AG20443 (cell line): ENCODE results near the gene ITIH2.
"Not testable (repeated sequence)": the region's sequence is repeated elsewhere in the genome, so short reads cannot be mapped to it uniquely, and the experiment has no call there.

Experiments used
- DNase-seq: peaks from one replicate; pipeline ENCODE4 v3.0.0; 2012; ENCODE audit warnings: low spot score, mixed read lengths

Gene ITIH2, protein sequence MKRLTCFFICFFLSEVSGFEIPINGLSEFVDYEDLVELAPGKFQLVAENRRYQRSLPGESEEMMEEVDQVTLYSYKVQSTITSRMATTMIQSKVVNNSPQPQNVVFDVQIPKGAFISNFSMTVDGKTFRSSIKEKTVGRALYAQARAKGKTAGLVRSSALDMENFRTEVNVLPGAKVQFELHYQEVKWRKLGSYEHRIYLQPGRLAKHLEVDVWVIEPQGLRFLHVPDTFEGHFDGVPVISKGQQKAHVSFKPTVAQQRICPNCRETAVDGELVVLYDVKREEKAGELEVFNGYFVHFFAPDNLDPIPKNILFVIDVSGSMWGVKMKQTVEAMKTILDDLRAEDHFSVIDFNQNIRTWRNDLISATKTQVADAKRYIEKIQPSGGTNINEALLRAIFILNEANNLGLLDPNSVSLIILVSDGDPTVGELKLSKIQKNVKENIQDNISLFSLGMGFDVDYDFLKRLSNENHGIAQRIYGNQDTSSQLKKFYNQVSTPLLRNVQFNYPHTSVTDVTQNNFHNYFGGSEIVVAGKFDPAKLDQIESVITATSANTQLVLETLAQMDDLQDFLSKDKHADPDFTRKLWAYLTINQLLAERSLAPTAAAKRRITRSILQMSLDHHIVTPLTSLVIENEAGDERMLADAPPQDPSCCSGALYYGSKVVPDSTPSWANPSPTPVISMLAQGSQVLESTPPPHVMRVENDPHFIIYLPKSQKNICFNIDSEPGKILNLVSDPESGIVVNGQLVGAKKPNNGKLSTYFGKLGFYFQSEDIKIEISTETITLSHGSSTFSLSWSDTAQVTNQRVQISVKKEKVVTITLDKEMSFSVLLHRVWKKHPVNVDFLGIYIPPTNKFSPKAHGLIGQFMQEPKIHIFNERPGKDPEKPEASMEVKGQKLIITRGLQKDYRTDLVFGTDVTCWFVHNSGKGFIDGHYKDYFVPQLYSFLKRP

DNA sequence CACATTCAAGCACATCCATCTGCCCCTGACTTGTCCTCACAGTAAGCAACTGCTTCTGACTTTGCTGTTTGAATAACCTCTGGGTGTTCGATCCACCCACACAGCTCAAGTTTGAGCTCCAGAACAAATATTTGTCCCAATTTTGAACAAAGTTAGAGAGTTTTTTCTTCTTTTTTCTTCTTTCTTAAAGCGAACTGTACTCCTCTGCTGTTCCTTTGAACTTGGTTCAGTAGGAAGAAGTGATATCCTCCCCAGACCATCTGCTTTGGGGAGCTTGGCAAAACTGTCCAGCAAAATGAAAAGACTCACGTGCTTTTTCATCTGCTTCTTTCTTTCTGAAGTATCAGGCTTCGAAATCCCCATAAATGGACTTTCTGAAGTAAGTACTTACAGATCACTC lies at the start of gene ITIH2:
TSS of gene ITIH2 (plus strand) at position 177 of the 400 bp plus-strand sequence. CDS start at position 296, 119 bp downstream.
- no peak for DNase-seq

DNA sequence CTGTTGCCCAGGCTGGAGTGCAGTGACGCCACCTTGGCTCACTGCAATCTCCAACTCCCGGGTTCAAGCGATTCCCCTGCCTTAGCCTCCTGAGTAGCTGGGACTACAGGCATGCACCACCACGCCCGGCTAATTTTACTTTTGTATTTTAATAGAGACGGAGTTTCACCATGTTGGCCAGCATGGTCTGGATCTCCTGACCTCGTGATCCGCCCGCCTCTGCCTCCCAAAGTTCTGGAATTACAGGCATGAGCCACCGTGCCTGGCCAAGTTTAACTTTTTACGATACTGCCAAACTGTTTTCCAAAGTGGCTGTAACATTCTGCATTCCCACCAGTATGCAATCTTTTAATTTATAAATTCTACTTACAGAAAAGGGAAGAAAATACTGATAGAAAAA lies 46.0 kb upstream of the ITIH2 start:
- not testable (repeated sequence) for DNase-seq

DNA sequence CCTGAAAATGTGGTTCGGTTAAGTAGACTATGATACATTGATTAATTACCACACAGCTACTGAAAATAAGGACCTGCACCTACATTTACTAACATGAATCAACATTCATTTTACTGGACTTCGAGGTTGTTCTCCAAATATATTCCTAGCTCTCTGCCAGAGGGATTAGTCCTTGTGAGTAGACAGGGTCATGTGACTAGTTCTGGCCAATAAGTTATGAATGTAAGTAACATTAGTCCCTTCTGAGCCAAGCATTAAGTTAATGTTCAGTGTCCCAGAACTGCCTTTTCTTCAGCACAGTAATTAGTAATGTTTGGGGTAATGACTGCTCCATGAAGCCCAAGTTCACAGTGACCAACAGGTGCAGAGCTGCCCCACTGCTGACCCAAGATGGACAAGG lies 45.6 kb upstream of the ITIH2 start:
- DNase-seq: no peak

DNA sequence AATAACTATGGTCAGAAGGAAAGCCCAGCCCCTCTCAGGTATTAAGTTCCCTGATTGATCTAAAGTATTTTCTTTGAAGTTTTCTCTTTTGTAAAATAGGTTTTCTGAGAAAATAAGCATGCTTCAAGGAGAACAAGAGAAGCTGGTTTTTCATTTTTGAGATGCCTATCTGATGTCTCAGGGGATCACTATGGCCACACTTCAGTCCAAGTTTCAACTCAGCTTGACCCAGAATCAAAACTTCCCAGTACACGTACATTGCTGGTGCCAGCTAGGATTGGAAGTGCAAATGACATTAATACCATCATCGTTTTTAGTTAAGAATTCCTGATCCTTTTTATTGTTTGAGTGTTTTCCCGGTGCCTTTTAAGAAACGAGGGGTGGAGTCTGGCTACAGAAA lies 43.6 kb upstream of the ITIH2 start:
- peak; percentile 35 for DNase-seq

DNA sequence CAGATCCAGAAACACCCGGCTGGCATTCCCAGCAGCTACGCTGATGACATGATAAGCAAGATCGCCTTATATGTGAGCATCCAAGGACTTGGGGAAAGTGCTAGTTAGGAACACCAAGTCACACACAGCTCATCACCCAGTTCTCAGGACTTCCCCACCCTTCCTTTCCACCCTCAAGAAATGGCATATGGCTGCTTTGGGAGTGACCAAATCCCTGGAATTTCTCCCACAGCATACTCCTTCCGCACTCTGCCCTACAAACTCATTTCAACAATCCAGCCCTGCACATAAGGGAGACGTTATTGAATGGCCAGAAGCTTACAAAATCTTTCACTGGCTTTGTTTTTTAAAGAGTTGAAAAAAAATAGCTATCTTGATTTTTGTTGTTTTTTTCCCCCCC lies 40.6 kb upstream of the ITIH2 start:
- DNase-seq: peak; percentile 31

DNA sequence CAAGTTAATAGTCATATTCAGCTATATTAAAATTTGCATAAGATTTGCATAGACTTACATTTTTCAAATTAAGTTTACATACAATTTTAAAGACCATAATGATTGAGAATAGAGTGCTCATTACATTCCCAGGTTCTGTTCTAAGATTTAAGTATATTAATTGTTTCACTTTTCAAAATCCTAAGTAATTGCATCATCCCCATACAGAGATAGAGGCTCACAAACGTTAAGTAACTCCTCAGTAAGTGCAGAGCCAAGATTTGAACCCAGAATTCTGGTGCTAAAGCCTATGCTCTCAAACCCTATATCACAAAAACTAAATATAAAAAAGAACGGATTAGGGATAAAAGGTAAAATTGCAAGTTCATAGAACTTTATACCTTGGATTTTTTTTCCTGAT lies 38.4 kb upstream of the ITIH2 start:
- DNase-seq: no peak

DNA sequence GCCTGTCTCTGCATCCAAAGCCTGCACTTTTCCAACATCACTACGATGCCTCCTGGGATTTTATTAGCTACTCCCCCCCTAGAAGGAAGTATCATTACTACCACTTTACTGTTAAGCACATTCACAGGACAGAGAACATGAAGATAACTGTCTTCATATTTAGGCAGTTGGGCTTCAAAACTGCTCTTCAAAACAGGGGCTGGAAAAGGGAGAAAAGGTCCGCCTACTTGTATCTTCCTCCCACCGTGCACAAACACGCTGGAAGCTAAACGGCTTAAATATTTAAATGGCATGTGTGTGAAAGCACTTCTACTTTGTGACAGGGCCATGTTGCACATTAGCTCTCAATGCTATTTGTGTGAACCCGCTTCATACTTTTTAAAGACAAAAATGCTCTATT lies 37.3 kb upstream of the ITIH2 start:
- DNase-seq: peak; percentile 17

DNA sequence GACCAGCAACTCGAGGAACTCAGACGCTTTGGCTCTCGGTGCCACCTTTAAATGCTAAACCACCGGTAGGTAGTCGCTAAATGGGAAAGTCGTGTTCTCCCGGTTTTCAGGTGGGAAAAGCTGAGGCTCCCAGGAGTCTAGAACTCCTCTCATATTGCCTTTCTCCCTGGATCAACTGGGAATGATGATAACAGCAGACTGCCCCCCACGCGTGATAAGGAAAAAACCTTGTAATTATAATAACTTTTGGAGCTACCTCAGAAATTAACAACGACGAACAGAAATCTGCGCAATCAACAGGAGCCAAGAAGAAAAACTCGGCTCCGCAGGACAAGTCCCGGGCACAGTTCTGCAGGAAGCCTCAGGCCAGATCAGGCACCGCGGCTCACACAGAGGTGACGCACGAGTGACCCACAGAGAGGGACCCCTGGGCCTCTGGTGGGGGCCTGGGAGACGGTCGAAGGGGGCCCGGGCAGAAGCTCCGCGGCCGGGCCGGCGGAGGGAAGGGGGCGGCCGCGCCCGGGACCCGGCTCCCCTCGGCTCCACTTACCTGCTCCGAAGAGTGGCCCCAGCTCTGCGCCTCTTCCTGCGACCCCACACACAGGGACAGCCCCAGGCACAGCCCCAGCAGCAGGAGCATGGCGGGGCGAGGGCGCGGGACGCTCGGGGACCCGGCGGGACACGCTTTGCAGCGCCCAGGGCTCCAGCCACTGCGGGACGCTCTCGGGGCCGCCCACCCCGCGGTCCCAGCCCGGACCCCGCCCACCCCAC lies 36.7 kb upstream of the ITIH2 start, which contains the start of gene ITIH5:
TSS of gene ITIH5 (minus strand) at position 714 of the 771 bp plus-strand sequence. CDS start at position 640, 74 bp downstream.
- DNase-seq: peak; percentile 46

DNA sequence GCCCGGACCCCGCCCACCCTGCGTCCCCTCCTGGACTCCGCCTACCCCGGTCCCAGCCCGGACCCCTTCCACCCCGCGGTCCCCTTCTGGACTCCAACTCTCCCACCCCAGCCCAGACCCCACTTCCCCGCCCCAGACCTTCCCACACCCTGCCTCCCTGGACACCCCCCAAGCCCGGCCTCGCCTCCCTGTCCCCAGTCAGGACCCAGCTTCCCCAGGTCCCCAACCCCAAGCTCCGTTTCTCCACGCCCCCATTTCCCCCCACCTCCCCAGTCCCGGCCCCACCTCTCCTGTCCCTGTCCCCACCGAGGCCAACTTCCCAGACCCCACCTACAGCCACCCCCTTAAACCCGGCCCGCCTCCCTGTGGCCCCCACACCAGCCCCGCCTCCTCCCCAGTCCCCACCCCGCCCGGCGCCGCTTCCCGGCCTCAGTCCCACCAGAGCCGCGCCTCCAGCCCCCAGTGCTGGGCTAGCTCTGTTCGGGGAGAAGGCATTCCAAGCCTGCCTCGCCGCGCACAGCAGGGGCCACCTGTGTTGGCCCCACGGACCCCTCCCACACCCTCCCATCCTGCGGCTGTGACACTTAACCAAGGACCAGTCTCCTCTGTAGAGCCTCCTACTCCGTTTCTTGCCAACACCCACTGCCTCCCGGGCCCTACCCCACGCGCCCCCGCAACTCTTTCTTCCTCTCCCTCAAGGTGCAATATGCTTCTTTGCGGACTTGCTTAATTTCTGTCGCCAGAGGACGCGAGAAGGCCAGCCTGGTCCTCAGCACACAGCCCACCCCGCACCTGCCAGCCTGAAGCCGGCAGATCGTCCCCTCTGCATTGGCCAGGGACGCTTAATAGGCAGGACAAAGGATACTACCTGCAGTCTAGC lies 35.6 kb upstream of the ITIH2 start:
- DNase-seq: no peak

DNA sequence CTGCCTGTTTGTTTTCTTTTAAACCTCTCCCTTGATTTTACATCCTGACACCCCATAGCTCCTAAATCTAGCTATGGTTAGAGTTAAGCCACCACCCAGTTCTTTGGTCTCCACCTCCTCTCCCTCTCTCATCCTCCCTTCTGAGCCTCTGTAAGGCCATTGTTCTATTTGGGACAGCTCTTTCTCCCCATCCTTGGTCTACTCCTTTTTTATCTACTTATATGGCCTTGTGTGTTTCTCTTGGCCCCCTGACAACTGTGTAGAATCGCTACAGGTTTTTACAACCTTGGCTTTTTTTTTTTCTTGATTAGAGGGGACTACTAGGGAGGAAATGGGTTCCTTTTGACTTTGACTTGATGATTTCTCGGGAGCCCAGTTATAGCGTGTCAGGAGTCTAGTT lies 33.0 kb upstream of the ITIH2 start:
- no peak for DNase-seq

DNA sequence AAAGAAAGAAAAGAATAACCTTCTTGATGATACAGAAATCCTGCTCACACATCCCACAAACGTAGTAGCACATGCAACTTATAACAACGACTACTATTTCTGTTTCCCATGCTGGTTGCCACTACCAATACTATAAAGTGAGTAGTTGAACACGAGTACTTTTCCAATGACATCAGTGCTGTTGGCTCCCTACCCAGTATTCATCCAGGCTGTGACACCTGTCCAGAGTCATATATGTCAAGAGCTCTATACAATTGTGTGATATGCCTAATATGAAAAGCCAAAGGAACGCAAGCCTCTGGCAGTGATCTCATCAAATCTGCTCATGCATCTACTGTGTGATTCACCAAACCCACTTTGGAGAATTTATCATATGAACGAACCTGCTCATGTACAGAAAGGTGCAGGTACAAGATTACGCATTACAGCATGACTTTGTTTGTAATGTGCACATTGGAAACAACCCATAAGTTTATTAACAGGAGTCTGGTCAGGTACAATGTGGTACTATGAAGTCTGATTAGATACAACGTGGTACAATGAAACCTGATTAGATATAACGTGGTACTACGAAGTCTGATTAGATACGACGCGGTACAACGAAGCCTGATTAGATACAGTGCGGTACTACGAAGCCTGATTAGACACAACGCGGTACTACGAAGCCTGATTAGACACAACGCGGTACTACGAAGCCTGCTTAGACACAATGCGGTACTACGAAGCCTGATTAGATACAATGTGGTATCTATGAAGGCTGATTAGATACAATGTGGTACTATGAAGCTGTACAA lies 30.6 kb upstream of the ITIH2 start:
- DNase-seq: no peak

DNA sequence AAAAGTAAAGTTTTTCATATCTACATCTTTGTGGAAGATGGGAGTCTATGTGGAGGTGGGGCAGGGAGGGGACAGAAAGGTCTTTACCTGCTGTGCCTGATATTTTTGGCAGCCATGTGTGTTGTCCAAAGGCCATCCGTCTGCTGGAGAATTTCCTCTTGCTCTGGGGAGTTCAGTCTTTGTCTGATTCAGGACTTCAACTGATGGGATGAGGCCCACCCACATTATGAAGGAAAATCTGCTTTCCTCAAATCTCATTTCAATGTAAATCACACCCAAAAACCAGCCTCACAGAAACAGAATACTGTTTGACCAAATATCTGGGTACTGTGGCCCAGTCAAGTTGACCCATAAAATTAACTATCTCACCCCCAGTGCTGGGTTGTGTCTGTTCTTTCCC lies 23.9 kb upstream of the ITIH2 start:
- no peak for DNase-seq

DNA sequence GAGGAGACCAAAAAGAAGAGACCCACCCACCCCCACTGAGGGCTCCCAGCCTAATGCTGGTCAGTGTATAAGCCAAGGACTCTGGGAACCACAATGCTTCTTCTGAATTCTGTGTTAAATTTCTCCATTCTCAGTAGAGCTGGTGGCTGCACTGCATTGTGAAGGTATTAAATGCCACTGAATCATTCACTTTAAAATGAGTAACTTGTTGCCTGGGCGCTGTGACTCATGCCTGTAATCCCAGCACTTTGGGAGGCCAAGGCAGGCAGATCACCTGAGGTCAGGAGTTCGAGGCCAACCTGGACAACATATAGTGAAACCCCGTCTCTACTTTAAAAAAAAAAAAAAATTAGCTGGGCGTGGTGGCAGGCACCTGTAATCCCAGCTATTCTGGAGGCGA lies 23.0 kb upstream of the ITIH2 start:
- not testable (repeated sequence) for DNase-seq

DNA sequence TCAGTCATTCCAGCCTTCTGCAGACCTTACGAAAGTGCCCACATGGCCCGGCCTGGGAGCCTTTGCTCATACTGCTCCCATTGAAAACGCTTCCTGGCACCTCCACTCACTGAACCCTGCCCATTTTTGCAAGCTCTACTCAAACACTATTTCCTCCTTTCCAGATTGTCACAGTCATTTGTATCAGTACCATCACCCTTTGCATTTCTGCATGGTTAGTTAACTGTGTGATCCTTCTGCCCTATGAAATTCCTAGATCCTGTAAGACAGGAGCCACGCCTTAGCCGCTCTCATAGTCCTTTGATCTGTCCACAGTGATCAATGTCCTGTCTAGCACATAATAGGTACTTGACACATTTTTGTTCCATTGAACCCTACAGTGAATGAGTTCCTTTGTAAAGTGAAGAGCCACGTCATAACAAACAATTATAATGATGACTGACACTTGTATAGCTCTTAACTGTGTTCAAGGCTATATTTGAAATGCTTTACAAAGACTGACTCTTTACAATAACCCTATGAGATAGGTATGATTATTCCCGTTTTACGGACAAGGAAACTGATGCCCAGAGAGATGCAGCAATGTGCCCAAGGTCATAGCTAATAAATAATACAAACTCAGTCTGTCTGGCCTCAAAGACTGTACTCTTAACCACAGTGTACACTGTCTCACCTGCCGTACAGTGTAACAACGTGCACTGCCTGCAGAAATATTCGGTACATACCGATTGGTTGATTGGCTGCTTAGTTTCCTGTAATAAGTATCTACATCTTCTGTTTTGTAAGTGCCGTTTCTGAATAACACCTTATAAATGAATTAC lies 16.6 kb upstream of the ITIH2 start:
- no peak for DNase-seq

DNA sequence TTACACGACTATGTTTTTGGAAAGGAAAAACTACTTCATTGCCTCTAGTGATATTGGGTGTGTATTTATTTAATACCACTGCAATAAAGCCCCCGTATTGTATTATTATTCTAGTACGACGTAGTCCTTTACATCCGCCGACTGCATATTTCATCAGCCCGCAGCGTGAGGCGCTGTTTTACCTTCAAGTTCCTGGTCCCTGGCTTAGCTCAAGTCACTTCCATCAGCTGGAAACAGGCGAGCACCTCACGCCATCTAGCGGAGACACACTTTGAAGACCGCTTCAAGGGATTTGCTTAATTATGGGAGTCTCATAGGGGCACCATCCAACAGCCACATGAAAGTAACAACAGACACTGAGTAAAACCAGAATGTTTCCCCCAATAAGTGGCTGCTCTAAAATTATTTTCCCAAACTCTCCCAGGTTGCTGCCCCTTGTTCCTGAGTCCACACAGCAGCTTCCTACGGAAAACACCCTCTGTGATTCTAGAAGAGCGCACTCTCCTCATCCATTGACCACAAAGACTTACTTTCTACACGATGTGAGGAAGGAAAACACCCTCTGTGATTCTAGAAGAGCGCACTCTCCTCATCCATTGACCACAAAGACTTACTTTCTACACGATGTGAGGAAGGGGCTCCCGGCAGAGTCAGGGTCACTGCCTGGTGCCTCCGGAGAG lies 15.7 kb upstream of the ITIH2 start:
- DNase-seq: peak; percentile 89

DNA sequence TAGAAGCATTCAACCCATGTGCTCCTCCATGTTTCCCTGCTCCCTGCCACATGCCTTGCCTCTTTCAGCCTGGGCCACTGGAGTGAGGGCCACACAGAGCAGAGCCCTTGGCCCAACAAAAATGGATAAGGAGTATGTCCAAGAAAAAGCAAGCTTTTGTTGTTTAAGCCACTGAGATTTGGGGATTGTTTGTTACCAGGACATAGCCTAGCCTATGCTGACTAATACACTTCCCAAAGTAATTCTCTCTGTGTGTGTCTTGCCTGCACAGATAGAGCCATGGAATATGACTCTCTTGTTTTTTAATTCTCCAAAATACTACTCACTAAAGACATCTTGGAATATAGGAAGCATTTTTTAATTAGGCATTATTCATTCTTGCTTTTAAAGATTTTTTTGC lies 13.5 kb upstream of the ITIH2 start:
- no peak for DNase-seq

DNA sequence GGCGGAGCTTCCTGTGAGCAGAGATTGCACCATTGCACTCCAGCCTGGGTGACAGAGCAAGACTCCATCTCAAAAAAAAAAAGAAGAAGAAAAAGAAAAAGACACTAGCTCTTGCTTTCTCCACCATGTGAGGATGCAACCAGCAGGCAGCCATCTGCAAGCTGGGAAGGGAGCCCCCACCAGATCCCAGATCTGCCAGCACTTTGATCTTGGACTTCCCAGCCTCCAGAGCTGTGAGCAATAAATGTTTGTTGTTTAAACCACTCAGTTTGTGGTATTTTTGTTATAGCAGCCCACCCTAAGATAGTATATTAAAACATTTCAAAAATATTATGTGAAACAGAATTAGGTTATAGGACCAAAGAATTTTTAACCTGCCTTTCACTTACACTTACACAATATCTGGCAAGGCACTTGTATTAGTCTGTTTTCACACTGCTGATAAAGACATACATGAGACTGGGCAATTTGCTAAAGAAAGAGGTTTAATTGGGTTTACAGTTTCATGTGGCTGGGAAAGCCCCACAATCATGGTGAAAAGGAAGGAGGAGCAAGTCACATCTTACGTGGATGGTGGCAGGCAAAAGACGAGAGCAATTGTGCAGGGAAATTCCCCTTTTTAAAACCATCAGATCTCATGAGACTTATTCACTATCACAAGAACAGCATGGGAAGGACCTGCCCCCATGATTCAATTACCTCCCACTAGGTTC lies 12.1 kb upstream of the ITIH2 start:
- DNase-seq: not testable (repeated sequence)

DNA sequence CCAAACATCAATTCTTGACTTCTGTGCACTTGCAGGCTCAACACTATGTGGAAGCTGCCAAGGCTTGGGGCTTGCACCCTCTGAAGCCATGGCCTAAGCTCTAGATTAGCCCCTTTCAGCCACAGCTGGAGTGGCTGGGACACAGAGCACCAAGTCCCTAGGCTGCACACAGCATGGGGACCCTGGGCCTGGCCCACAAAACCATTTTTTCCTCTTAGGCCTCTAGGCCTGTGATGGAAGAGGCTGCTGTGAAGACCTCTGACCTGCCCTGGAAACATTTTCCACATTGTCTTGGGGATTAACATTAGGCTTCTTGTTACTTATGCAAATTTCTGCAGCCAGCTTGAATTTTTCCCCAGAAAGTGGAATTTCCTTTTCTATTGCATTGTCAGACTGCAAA lies 10.7 kb upstream of the ITIH2 start:
- DNase-seq: not testable (repeated sequence)
